Fibroblast of the aortic adventitia (primary cell): ENCODE results near the gene SLC4A3. TPM values are rescaled to one million over a fixed set of nuclear protein-coding genes. Genes with fewer than 3 reads are reported as not detected.
A peak's percentile ranks its signal among the peaks of the same experiment; 100 is the strongest.

ENCODE experiments used
- DNase-seq: peaks from one replicate; pipeline ENCODE4 v3.0.0-alpha.2; 2010; ENCODE audit warnings: low read depth
- H3K4me3 ChIP-seq: 2 replicates; pipeline ENCODE4 v1.5.1; 2011; ENCODE audit warnings: low read depth, mild to moderate bottlenecking, control low read depth, low read length, moderate library complexity
- small RNA-seq: library from RNA; depleted of rRNA; stranded (forward); fragments of <200 nt; gene quantifications from one replicate; pipeline ENCODE3, GENCODE V24; 2012
- total RNA-seq: library from RNA; depleted of rRNA; stranded (reverse); fragments of >200 nt; gene quantifications from 2 replicates; pipeline ENCODE4 v1.2.3, GENCODE V29; 2012; ENCODE audit warnings: low replicate concordance
- TF ChIP-seq, protein P1 (sequence below): IDR thresholded peaks from 2 replicates; pipeline ENCODE4 v1.5.1; 2011; ENCODE audit warnings: mild to moderate bottlenecking, low read length, control low read depth, inconsistent platforms; ENCODE audit not compliant: insufficient read depth

The SLC4A3 gene
- total RNA-seq, 1 donor: 2.5 TPM

DNA sequence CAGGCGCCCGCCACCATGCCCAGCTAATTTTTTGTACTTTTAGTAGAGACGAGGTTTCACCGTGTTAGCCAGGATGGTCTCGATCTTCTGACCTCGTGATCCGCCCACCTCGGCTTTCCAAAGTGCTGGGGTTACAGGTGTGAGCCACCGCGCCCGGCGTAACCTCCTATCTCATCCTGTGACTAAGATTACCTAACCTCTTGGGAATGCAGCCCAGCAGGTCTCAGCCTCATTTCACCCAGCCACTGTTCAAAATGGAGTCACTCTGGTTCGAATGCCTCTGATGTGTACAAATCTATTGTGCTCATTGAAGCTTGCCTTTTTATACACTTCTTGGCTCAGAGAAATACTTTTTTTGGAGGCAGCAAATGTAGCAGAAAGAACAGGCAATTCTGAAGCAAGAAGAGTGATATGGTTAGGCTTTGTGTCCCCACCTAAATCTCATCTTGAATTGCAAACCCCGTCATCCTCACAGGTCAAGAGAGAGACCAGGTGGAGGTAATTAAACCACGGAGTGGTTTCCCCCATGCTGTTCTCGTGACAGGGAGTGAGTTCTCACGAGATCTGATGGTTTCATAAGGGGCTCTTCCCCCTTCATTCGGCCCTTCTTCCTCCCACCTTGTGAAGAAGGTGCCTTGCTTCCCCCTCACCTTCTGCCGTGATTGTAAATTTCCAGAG, 60.6 kb downstream of the SLC4A3 start:
- no peak overlapping the region for H3K4me3 ChIP-seq
- no peak for DNase-seq
- TF ChIP-seq, protein P1, sequence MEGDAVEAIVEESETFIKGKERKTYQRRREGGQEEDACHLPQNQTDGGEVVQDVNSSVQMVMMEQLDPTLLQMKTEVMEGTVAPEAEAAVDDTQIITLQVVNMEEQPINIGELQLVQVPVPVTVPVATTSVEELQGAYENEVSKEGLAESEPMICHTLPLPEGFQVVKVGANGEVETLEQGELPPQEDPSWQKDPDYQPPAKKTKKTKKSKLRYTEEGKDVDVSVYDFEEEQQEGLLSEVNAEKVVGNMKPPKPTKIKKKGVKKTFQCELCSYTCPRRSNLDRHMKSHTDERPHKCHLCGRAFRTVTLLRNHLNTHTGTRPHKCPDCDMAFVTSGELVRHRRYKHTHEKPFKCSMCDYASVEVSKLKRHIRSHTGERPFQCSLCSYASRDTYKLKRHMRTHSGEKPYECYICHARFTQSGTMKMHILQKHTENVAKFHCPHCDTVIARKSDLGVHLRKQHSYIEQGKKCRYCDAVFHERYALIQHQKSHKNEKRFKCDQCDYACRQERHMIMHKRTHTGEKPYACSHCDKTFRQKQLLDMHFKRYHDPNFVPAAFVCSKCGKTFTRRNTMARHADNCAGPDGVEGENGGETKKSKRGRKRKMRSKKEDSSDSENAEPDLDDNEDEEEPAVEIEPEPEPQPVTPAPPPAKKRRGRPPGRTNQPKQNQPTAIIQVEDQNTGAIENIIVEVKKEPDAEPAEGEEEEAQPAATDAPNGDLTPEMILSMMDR: no peak

DNA sequence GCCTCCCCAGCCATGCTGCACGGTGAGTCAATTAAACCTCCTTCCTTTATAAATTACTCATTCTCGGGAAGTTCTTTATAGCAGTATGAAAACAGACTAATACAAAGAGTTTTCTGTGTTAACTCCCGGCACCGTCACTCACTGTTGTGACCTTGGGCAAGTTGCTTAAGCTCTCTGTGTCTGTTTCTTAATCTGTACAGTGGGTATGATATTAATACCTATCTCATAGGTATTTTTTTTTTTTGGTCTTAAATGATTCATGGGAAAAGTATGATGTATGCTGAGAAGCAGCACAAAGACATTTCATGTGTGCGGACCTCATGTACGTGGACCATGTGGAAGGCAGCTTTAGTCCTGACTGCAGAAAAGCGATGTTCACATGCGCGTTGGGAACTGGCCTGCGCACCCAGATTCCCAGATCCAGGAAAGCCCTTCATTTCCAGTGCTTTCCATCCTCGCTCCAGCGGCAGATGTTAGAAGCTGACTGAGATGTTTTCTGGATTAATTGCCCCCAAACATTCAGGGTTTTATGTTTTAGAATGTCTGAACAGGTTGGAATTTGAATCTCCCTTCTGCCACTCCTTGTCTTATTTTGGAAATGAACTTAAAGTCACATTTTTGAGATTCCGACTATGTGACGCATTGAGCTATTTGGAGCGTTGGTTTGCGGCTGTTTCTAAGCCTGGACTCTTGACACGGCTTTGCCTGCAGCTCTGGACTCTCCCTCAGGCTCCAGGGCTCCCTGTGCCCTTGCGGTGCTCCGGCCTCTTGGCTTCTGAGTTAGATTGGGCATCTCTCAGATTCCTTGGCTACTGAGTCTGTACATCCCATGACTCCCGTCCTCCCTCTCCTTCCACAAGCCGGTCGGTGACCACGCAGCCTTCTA, 61.4 kb downstream of the SLC4A3 start:
- peak overlapping the region; percentile 19 for H3K4me3 ChIP-seq
- peak; percentile 94 for DNase-seq
- TF ChIP-seq, protein P1: no peak

DNA sequence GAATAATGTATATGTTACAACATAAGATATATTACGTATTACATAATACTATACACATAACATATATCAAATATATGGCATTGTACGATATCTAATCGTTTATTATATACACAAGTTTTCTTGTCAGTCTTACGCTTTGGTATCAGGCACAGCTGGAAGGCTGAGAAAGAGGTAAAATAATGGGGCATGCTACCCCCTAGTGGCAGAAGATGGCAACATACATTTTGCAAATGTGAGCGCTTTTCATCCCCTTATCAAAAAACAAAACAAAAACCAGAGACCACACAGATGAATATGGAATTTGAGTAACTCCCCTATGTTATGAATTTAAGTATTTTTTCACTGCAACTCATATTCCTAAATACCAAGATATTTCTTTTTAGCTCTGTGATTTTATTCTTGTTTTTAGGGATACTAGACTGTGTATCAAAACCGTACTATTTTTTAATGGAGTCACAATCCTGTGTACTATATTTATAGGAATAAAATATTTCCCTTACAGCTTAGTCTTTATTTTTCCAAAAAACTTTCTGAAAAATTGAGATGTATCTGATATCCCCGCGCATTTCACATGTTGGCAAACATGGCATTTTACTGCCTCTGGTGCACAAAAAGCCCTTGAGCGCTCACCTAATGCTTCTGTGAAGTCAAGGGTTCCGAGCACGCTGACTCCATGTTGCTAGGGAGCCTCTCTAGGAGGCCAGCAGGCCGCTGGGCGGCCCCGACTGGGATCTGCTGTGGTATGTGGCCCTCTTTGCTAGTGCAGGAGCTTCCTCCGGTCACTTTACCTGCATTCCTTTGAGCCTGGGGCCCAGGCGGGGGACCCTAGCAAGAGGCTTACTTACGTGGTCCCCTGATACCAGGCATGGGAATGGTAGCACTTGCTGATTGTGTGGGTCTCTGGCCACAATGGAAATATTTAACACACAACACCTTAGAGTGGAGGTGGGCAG, 62.5 kb downstream of the SLC4A3 start:
- peak; percentile 88 for DNase-seq
- TF ChIP-seq, protein P1: peak; percentile 82
- no peak overlapping the region for H3K4me3 ChIP-seq

DNA sequence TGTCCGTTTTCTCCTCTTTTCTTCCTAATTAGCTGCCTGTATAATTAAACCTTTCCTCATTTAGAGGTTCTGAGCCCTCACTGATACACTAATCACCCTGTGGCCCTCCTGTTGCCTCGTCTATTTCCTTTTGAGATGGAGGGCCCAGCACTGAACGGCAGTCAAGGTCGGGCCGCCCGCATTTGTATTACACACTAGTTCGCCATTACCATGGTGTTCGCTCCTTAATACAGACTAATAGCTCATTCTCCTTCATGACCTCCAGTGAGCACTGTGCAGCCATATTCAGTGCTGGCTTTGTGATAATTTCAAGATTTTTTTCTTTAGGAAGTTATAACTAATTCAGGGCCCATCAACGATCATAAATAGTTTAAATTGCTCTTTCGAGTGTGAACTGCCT, 64.1 kb downstream of the SLC4A3 start:
- TF ChIP-seq, protein P1: no peak
- no peak for DNase-seq
- no peak overlapping the region for H3K4me3 ChIP-seq

Small RNA genes within 50 kb of the gene (small RNA-seq; reads per million reads assigned to genes)
- not detected for gene RN7SKP213

Other genes with a start within 250 kb of the SLC4A3 start
- 33.2 and 55.0 TPM in 2 replicates for gene DNPEP, start 239.7 kb upstream of the SLC4A3 start, total RNA-seq
- 3.3 and 4.7 TPM in 2 replicates for gene DES, start 209.3 kb upstream of the SLC4A3 start, total RNA-seq
- 22.7 and 36.1 TPM in 2 replicates for gene SPEG, start 192.8 kb upstream of the SLC4A3 start, total RNA-seq
- 16.6 and 66.3 TPM in 2 replicates for gene GMPPA, start 128.7 kb upstream of the SLC4A3 start, total RNA-seq
- gene ASIC4, start 113.1 kb upstream of the SLC4A3 start, total RNA-seq: not detected in 2 replicates
- gene CHPF, start 83.8 kb upstream of the SLC4A3 start, total RNA-seq: 62.4 and 271 TPM in 2 replicates
- gene TMEM198, start 83.6 kb upstream of the SLC4A3 start, total RNA-seq: 1.1 and 2.8 TPM in 2 replicates
- gene OBSL1, start 56.1 kb upstream of the SLC4A3 start, total RNA-seq: 39.2 and 90.4 TPM in 2 replicates
- 0.18 and 2.0 TPM in 2 replicates for gene INHA, start 55.3 kb upstream of the SLC4A3 start, total RNA-seq
- gene STK11IP, start 29.8 kb upstream of the SLC4A3 start, total RNA-seq: 11.7 and 12.3 TPM in 2 replicates